Neural crest cell (in vitro differentiated cells): Measurements from ENCODE around the gene RNFT2. TPM values are rescaled to one million over a fixed set of nuclear protein-coding genes. Genes with fewer than 3 reads are reported as not detected.

Experiments
- DNase-seq: peaks from one replicate; pipeline ENCODE4 v3.0.0; 2021; ENCODE audit warnings: low read depth, mixed read lengths, low spot score
- H3K27ac Mint-ChIP-seq: one replicate; pipeline ENCODE4 v1.8.0; 2021; ENCODE audit warnings: mild to moderate bottlenecking, mixed read lengths; ENCODE audit not compliant: unreplicated experiment
- H3K27me3 Mint-ChIP-seq: 2 replicates; pipeline ENCODE4 v1.8.0; 2021; ENCODE audit warnings: low read depth, mild to moderate bottlenecking, mixed read lengths
- H3K36me3 Mint-ChIP-seq: 2 replicates; pipeline ENCODE4 v1.8.0; 2021; ENCODE audit warnings: low read depth, mild to moderate bottlenecking, mixed read lengths
- H3K4me1 Mint-ChIP-seq: 2 replicates; pipeline ENCODE4 v1.8.0; 2021; ENCODE audit warnings: mixed read lengths
- H3K4me3 Mint-ChIP-seq: one replicate; pipeline ENCODE4 v1.8.0; 2021; ENCODE audit warnings: mild to moderate bottlenecking, mixed read lengths
- H3K9me3 Mint-ChIP-seq: 2 replicates; pipeline ENCODE4 v1.8.0; 2021; ENCODE audit warnings: mixed read lengths
- total RNA-seq: library from RNA; stranded (reverse); gene quantifications from 2 replicates; pipeline ENCODE4 v1.2.1, GENCODE V29; 2021
- TF ChIP-seq, protein P1 (sequence below): fragments of 200-600 bp; sonication (generic); conservative IDR thresholded peaks from 2 replicates; pipeline ENCODE4 v1.5.0; 2021; ENCODE audit warnings: antibody characterized with exemption, mild to moderate bottlenecking

RNFT2 gene
- total RNA-seq, 1 donor from 2014 or later, result 79.9 TPM

DNA sequence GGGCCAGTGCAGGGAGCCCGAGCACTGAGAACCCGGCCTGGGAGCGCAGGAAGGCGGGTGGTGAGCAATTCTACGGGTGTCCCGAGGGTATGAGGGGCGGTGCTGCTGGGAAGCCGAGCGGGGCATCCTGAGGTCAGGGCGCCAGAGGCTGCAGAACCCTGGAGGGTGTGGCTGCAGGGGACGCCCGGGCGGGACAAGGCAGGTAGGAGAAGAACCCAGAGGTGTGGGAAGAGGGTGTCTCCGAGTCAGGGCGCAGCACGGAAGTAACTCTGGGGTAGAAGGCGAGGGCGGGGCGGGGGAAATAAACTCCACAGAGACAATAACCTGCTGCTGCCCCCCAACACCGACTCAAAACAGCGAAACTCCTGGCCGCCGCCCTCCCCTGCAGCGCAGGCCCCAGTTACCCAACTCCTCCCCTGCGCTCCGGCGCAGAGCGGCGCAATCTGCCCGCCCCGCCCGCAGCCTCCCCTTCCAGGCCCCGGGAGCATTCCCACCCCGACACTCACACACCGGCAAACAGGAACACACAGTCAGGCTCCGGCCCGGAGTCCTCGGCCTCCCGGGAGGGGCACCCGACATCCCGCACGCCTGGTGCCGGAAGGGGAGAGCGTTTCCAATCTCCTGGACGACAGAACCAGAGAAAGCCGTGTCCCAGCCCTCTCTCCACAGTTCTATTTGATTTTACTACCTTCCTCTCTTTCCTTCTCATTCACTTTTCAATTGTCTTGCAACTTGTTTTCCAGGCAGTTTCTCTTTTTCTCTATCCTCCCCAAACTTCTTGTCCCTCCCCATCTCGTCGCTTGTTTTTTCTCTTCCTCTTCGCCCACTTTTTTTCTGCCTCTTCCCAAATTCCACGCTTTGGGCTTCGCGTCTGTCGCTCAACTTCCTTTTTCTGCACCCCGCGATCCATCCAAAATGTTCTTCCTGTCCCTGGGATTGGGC is 140.7 kb downstream of the RNFT2 start:
- DNase-seq, result no peak
- peaks cover 77% of the 10 kb centered on the region for H3K27me3 Mint-ChIP-seq
- TF ChIP-seq, protein P1, sequence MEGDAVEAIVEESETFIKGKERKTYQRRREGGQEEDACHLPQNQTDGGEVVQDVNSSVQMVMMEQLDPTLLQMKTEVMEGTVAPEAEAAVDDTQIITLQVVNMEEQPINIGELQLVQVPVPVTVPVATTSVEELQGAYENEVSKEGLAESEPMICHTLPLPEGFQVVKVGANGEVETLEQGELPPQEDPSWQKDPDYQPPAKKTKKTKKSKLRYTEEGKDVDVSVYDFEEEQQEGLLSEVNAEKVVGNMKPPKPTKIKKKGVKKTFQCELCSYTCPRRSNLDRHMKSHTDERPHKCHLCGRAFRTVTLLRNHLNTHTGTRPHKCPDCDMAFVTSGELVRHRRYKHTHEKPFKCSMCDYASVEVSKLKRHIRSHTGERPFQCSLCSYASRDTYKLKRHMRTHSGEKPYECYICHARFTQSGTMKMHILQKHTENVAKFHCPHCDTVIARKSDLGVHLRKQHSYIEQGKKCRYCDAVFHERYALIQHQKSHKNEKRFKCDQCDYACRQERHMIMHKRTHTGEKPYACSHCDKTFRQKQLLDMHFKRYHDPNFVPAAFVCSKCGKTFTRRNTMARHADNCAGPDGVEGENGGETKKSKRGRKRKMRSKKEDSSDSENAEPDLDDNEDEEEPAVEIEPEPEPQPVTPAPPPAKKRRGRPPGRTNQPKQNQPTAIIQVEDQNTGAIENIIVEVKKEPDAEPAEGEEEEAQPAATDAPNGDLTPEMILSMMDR, result no peak
- peak overlapping the region; percentile 77 for H3K4me3 Mint-ChIP-seq
- H3K9me3 Mint-ChIP-seq, result peaks cover 5% of the 10 kb centered on the region
- H3K4me1 Mint-ChIP-seq, result peaks cover 51% of the 10 kb centered on the region
- no peaks in the 10 kb centered on the region for H3K36me3 Mint-ChIP-seq
- no peak overlapping the region for H3K27ac Mint-ChIP-seq

DNA sequence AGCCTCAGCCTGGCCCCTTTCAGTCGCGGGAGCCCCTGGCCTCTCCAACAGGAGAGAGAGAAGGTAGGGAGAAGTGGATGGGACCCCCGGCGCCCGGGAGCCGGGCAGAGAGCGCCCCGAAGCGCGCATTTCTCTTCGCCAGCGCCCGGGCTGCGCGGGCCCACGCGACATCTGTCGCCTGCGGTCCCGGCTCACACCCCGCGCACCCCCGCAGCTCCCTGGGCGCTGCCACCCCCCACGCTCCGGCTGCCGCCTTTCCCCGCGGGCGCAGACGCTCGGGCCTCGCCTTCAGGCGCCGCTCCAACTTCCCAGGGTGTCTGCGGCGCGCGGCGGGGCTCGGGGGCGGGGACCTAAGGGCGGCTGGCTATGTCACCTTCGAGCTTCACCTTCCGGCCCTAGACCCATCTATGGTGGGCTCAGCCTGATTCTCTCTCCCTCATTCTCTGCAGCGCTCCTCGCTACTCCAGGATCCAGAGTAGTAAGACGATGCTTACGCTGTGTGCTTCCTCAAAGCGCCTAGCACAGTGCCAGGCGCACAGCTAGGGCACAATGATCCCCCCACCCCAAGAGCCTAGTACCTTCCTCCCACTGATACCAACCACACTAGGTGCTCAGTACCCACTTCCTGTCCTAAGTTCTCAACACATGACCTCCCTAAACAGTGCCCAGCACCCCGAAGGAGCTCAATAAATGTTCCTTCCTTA is 141.5 kb downstream of the RNFT2 start:
- Mint-ChIP-seq H3K4me1 (peaks cover 51% of the 10 kb centered on the region), H3K27me3 (peaks cover 78% of the 10 kb centered on the region), H3K27ac (no peak overlapping the region), H3K9me3 (peaks cover 2% of the 10 kb centered on the region), H3K4me3 (peak overlapping the region; percentile 92), H3K36me3 (no peaks in the 10 kb centered on the region)
- TF ChIP-seq, protein P1, result no peak
- DNase-seq, result no peak

DNA sequence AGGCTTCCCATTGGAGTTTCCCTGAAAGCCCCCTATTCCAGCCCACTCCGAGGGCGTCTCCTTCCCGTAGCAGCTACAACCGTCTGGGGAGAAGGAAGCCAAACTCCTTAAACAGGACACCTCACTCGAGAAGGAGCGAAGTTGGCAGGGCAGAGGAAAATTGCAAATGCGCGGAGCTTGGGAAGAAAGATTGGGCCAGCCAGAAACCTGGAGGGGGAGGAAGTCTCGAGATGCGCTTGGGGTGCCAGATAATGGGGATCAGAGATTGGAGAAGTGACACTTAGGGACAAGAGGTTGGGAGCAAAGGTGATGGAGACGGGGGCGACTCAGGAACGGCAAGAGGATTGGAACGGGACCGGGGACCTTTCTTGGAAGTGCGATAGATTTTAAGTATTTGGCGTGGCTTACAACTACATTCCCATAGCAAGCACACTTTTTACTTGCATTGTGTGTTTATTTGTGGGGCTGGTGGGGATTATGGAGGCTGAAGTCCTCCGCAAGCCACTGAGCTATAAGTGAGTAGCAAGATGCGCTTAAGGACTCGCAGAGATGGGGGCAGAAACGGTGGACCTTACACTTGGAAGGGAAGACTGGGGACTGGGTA is 142.2 kb downstream of the RNFT2 start:
- Mint-ChIP-seq H3K36me3 (no peaks in the 10 kb centered on the region), H3K27me3 (peaks cover 84% of the 10 kb centered on the region), H3K9me3 (no peaks in the 10 kb centered on the region), H3K4me1 (peaks cover 51% of the 10 kb centered on the region), H3K4me3 (peak overlapping the region; percentile 92), H3K27ac (no peak overlapping the region)
- TF ChIP-seq, protein P1, result no peak
- DNase-seq, result no peak

DNA sequence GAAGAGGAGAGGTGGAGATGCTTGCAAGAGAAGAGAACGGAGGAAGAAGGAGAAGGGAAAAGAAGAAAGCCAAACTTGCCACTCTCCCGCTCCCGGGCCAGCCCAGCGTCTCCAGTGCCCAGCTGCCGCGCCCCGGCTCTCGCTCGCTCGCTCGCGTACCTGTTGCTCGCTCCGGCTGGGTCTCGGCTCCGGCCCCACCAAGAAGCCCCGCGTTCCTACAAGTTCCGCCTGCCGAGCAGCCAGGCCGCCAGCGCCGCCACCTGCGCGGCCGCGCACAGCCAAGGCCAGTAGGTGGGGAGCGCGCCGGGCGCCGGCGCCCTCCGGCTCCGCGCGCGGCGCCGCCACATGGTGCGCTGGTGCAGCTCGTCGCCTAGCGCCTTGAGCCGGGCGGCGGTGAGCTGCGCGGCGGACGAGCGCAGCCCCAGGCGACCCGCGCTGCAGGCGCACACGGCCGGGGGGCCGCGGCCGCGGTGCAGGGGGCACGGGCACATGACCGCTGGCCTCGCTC is 142.8 kb downstream of the RNFT2 start:
- peak overlapping the region; percentile 92 for H3K4me3 Mint-ChIP-seq
- DNase-seq, result peak; percentile 30
- H3K27ac Mint-ChIP-seq, result no peak overlapping the region
- no peaks in the 10 kb centered on the region for H3K36me3 Mint-ChIP-seq
- TF ChIP-seq, protein P1, result peak; percentile 18
- H3K4me1 Mint-ChIP-seq, result peaks cover 49% of the 10 kb centered on the region
- peaks cover 90% of the 10 kb centered on the region for H3K27me3 Mint-ChIP-seq
- no peaks in the 10 kb centered on the region for H3K9me3 Mint-ChIP-seq

DNA sequence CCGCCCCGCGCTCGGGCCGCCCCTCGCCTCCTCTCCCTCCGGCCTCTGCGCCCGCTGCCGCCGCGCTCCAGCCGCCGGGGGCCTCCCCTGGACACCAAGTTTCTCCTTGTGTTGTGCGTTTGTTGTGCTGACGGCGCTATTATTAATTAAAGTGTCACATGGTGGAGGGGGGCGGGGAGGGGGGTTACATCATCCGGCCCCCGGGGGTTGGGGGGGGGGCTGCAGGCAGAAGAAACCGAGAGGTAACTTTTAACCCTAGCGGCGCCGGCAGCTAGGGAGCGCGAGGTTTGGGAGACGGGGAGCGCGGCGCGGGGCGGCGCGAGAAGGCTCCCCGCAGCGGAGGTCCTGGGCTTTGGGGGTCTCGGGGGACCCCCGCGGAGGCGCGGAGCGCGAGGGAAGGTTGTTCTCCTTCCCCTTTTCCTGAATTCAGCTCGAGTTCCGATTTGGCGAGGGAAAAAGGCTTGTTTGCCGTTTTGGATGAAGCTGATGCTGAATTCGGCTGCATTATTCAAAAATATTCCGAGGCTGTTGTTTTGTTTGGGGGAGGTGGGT is 143.3 kb downstream of the RNFT2 start, which contains the start of gene HRK:
Gene HRK, minus strand, starts transcription at position 117 of the 552 bp plus-strand sequence. CDS start 134 bp downstream, outside the sequence.
- H3K27me3 Mint-ChIP-seq, result peaks cover 90% of the 10 kb centered on the region
- DNase-seq, result no peak
- TF ChIP-seq, protein P1, result no peak
- no peaks in the 10 kb centered on the region for H3K9me3 Mint-ChIP-seq
- no peaks in the 10 kb centered on the region for H3K36me3 Mint-ChIP-seq
- H3K27ac Mint-ChIP-seq, result no peak within 1 kb of the TSS
- H3K4me1 Mint-ChIP-seq, result peaks cover 44% of the 10 kb centered on the region
- H3K4me3 Mint-ChIP-seq, result peak within 1 kb of the TSS; percentile 92
